Pericardium fibroblast (primary cell): ENCODE results near the gene ANKRD45. TPM values are rescaled to one million over a fixed set of nuclear protein-coding genes. Genes with fewer than 3 reads are reported as not detected.

Experiments used
- total RNA-seq: library from RNA; depleted of rRNA; stranded (reverse); fragments of >200 nt; gene quantifications from 2 replicates; pipeline ENCODE4 v1.2.3, GENCODE V29; 2015

ANKRD45 gene
- 0.68 TPM in 1 of 2 replicates, not detected in the other for total RNA-seq

DNA sequence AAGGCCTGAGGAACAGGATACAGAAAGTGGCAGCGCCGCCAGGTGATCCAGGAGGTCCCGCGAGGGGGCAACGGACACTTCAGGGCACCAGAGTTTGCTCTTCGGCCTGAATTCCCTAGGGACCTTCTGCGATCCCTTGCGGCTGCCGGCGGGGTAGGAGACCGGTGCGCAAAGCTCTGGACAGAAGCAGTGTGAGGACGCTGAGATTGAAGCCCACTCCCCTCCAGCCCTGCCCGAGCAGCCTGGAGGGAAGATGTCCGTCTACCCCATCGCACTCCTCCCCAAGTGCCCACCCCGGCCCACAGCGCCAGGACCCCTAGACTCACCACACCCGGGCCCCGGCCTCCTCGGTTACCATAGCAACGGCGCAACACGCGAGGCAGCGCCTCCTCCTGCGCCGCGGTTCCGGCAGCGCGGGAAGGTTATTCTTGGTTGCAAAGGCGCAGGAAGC, at the start of gene ANKRD45:
Gene ANKRD45, minus strand, starts transcription at position 361 of the 451 bp plus-strand sequence. CDS start 10,433 bp downstream, outside the sequence.

GRCh38 chr1:173714759-173715537, 45.3 kb upstream of the ANKRD45 start, which contains the start of gene KLHL20:
TSS of gene KLHL20 (plus strand) at chr1:173714981. CDS start at chr1:173716044, 1,063 bp downstream.

GRCh38 chr1:173635116-173635515, 34.5 kb downstream of the ANKRD45 start, which contains the start of gene TEX50:
TSS of gene TEX50 (plus strand) at chr1:173635338. CDS start at chr1:173635522, 184 bp downstream.

DNA sequence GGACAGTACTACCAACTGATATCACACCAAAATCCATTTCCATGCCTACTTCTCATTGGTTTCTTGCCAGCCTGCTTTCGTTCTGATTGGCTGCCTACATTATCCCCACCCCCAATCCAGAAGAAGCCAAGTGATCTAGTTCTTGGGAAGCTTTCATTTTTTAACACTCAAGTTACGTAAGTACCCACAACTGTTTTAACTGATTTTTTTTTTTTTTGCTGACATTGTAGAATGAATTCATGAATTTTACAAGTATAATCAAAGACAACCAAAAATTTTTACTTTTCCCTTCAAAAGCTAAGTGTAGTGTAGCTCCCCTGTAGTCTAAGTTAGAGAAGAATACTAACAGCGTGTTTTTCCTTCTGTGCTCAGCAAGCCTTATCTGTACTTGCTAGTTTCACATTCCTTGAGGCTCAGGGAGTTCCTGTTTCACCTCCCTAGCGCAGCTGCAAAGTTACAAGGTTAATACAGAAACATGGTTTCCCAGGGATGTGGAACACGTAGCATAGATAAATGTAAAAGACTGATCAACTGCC, 66.5 kb downstream of the ANKRD45 start, which contains the start of gene SLC9C2:
Gene SLC9C2, minus strand, starts transcription at position 17 of the 536 bp plus-strand sequence. CDS start 1,296 bp downstream, outside the sequence.

Other genes with a start within 250 kb of the ANKRD45 start
- 272 and 287 TPM in 2 replicates for gene PRDX6, start 192.5 kb downstream of the ANKRD45 start, total RNA-seq
- gene SLC9C2, start 66.8 kb downstream of the ANKRD45 start, total RNA-seq, result 0.35 TPM in 1 of 2 replicates, not detected in the other
- not detected in 2 replicates for gene TEX50, start 34.5 kb downstream of the ANKRD45 start, total RNA-seq
- 21.1 and 36.4 TPM in 2 replicates for gene KLHL20, start 45.1 kb upstream of the ANKRD45 start, total RNA-seq
- 9.6 and 10.8 TPM in 2 replicates for gene DARS2, start 154.8 kb upstream of the ANKRD45 start, total RNA-seq
- 2.3 and 4.2 TPM in 2 replicates for gene CENPL, start 155.0 kb upstream of the ANKRD45 start, total RNA-seq
- gene GAS5, start 198.1 kb upstream of the ANKRD45 start, total RNA-seq, result 485 and 1,441 TPM in 2 replicates
- gene ZBTB37, start 198.5 kb upstream of the ANKRD45 start, total RNA-seq, result 2.3 and 4.5 TPM in 2 replicates
- gene SERPINC1, start 247.5 kb upstream of the ANKRD45 start, total RNA-seq, result not detected in 2 replicates